Ishikawa (cell line): ENCODE results near the gene LUM.

Experiments used
- CEBPB ChIP-seq: IDR thresholded peaks from 2 replicates; pipeline ENCODE4 v1.6.1; 2012
- CREB1 ChIP-seq: IDR thresholded peaks from 2 replicates; pipeline ENCODE4 v1.6.1; 2012; ENCODE audit warnings: low read depth
- EGR1 ChIP-seq: IDR thresholded peaks from 2 replicates; pipeline ENCODE4 v1.6.1; 2012
- EP300 ChIP-seq: IDR thresholded peaks from 2 replicates; pipeline ENCODE4 v1.6.1; 2012; ENCODE audit warnings: borderline replicate concordance
- FOXM1 ChIP-seq: IDR thresholded peaks from 2 replicates; pipeline ENCODE4 v1.6.1; 2012; ENCODE audit warnings: low read depth, borderline replicate concordance
- NFIC ChIP-seq: IDR thresholded peaks from 2 replicates; pipeline ENCODE4 v1.6.1; 2012
- RAD21 ChIP-seq: IDR thresholded peaks from 2 replicates; pipeline ENCODE4 v1.6.1; 2012; ENCODE audit warnings: low read depth
- TAF1 ChIP-seq: IDR thresholded peaks from 2 replicates; pipeline ENCODE4 v1.6.1; 2012; ENCODE audit warnings: low read depth, mild to moderate bottlenecking
- TCF12 ChIP-seq: IDR thresholded peaks from 2 replicates; pipeline ENCODE4 v1.6.1; 2012; ENCODE audit warnings: low read depth
- TEAD4 ChIP-seq: IDR thresholded peaks from 2 replicates; pipeline ENCODE4 v1.6.1; 2012
- YY1 ChIP-seq: IDR thresholded peaks from 2 replicates; pipeline ENCODE4 v1.6.1; 2012; ENCODE audit warnings: low read depth
- ZBTB7A ChIP-seq: IDR thresholded peaks from 2 replicates; pipeline ENCODE4 v1.6.1; 2012; ENCODE audit warnings: low read depth
- TF ChIP-seq, protein P1 (sequence below): IDR thresholded peaks from 2 replicates; pipeline ENCODE4 v1.6.1; 2012
- TF ChIP-seq, protein P2 (sequence below): IDR thresholded peaks from 2 replicates; pipeline ENCODE4 v1.6.1; 2012
- TF ChIP-seq, protein P3 (sequence below): IDR thresholded peaks from 2 replicates; pipeline ENCODE4 v1.6.1; 2012; ENCODE audit warnings: low read depth, mild to moderate bottlenecking

The LUM gene

DNA sequence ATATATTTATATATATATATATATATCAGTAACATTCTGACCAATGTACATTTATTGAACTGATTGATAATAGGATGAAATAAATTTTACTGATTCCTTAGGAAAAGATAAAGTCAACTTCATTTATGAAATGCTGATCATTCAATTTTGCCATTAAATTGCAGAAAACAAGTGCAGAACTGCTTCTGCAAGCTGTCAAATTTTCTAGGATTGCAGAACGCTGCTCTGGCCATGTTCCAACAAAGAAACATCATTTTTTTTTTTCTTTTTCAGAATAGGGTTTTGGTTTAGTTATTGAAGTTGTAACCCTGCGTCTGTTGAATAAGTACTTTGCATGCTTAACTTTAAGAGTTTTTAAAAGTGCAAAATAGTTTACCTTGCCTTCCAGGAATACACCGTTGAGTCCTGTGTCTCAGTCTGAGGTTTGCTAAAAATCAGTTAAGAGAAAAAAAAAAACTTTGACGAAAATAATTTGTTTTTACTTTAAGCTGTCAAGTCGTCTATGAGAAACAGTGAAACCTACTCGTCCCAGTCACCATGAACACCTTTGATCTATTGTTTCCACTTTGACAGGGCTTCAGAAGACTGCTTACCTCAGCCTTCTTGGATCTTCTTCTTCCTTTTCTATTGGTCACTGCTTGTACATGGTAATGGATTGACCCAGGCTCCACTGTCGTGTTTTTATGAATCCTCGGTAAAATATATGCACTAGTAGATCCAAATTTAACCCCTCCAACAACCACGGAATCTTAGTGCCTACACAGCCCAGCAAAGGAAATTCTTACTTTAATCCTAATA lies 53.7 kb downstream of the LUM start, which contains the start of gene KERA:
Gene KERA (minus strand): TSS at position 657 of the 798 bp plus-strand sequence. CDS start 1,743 bp downstream, outside the sequence.
- TF ChIP-seq, protein P1, sequence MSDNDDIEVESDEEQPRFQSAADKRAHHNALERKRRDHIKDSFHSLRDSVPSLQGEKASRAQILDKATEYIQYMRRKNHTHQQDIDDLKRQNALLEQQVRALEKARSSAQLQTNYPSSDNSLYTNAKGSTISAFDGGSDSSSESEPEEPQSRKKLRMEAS, result no peak
- no peak for TF ChIP-seq CEBPB
- TF ChIP-seq, protein P2, sequence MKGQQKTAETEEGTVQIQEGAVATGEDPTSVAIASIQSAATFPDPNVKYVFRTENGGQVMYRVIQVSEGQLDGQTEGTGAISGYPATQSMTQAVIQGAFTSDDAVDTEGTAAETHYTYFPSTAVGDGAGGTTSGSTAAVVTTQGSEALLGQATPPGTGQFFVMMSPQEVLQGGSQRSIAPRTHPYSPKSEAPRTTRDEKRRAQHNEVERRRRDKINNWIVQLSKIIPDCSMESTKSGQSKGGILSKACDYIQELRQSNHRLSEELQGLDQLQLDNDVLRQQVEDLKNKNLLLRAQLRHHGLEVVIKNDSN, result no peak
- no peak for TF ChIP-seq RAD21
- no peak for TF ChIP-seq YY1

DNA sequence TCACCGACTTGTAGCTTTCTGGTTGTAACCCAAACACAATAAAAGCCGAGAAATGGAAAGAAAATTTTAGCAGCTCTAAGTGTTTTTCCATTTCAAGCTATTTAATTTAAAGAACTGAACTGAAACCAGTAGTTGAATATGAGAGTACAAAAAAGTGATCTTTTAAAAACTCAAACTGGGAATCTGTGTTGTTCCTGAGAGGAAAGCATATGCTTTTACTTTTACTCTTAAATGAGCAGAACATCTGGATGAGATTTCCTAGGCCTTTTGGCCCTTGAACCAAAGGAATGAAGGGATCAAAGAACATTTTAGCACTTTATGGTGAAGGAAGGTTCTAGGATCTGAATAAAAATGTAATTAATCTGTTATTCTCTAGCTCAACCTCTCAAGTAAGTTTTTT lies 54.8 kb downstream of the LUM start:
- no peak for TF ChIP-seq EGR1

- TF ChIP-seq ZBTB7A (no peak), NFIC (no peak), EGR1 (no peak)
- TF ChIP-seq, protein P2, result no peak
- TF ChIP-seq, protein P1, result no peak
Observed at GRCh38 chr12:91055976-91056375, 55.3 kb downstream of the LUM start.

DNA sequence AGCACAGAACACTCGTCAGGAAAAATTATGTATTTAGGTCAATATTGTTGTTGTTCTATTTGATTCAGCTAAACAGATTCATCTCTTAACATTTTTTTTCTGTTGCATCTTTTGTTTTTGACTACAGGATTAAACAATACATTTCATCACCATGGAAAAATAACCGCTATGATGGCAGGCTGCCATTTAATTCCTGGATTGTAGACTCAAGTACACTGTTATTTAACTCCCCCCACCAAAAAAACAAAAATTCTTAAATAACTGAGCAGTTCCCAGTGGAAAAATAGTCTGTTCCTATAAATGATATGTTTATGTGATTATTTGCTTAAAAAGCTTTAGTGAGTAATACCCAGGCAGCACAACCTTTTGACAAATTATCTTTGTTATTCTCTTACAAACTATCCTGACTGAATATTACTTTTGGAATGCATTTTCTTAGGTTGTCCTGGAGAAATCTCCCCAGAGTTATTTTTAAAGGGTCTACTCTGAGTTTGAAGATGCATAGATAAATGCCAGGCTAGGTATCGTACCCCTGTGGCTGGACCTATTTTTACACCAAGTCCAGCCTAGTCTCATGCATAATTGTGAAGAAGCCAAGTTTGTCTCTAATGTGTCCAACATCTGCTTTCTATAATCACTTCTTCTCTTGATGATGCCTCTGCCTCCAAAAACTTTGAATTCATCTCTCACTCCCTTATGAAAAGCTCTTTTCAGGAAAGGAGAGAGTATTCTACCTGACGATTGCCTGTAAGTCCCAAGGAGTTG lies 57.2 kb downstream of the LUM start:
- TF ChIP-seq, protein P3, sequence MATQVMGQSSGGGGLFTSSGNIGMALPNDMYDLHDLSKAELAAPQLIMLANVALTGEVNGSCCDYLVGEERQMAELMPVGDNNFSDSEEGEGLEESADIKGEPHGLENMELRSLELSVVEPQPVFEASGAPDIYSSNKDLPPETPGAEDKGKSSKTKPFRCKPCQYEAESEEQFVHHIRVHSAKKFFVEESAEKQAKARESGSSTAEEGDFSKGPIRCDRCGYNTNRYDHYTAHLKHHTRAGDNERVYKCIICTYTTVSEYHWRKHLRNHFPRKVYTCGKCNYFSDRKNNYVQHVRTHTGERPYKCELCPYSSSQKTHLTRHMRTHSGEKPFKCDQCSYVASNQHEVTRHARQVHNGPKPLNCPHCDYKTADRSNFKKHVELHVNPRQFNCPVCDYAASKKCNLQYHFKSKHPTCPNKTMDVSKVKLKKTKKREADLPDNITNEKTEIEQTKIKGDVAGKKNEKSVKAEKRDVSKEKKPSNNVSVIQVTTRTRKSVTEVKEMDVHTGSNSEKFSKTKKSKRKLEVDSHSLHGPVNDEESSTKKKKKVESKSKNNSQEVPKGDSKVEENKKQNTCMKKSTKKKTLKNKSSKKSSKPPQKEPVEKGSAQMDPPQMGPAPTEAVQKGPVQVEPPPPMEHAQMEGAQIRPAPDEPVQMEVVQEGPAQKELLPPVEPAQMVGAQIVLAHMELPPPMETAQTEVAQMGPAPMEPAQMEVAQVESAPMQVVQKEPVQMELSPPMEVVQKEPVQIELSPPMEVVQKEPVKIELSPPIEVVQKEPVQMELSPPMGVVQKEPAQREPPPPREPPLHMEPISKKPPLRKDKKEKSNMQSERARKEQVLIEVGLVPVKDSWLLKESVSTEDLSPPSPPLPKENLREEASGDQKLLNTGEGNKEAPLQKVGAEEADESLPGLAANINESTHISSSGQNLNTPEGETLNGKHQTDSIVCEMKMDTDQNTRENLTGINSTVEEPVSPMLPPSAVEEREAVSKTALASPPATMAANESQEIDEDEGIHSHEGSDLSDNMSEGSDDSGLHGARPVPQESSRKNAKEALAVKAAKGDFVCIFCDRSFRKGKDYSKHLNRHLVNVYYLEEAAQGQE, result no peak
- TF ChIP-seq YY1, result no peak
- no peak for TF ChIP-seq CREB1
- no peak for TF ChIP-seq TAF1
- TF ChIP-seq CEBPB, result no peak
- no peak for TF ChIP-seq TCF12
- TF ChIP-seq EGR1, result no peak
- TF ChIP-seq, protein P1, result no peak
- no peak for TF ChIP-seq ZBTB7A
- no peak for TF ChIP-seq TEAD4
- TF ChIP-seq EP300, result no peak
- TF ChIP-seq NFIC, result no peak
- TF ChIP-seq RAD21, result no peak
- no peak for TF ChIP-seq FOXM1
- TF ChIP-seq, protein P2, result no peak
